Activated T-helper 1 cell treated with Interleukin-2 at 50 U/mL for 16 hours (primary cell): ENCODE data around the gene MINDY1.
A peak's percentile ranks its signal among the peaks of the same experiment; 100 is the strongest.

Source experiments
- DNase-seq: peaks from one replicate; pipeline ENCODE4 v3.0.0-alpha.2; 2020; ENCODE audit warnings: low read depth

The MINDY1 gene

GRCh38 chr1:151011154-151011850 lies 4.6 kb upstream of the MINDY1 start:
- no peak for DNase-seq

- DNase-seq: no peak
Measured at GRCh38 chr1:151010346-151010726, 3.6 kb upstream of the MINDY1 start.

DNA sequence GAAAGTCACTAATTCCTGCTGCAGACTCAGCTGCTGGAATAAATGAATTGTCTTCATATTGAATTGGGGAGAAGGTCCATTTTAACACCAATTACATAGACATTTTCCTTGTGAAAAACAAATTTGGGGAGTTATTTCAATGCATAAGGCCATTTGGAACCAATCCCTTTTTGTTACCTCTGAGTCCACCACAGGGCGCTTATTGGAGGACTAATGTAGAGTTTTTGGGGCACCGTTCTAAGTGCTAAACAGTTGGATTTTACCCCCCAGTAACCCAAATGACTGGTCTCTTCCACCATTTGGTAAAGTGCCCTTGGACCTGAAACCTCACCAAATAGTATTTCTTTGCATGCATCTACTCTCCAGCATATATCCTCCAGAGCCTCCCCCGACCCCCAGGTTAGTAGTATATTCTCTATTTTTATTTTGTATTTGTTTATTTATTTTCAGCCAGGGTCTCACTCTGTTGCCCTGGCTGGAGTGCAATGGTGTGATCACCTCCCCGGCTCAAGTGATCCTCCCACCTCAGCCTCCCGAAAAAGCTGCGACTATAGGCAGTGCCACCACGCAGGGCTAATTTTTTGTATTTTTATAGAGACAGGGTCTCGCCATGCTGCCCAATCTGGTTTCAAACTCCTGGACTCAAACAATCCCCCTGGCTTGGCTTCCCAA lies 3.1 kb upstream of the MINDY1 start:
- no peak for DNase-seq

DNA sequence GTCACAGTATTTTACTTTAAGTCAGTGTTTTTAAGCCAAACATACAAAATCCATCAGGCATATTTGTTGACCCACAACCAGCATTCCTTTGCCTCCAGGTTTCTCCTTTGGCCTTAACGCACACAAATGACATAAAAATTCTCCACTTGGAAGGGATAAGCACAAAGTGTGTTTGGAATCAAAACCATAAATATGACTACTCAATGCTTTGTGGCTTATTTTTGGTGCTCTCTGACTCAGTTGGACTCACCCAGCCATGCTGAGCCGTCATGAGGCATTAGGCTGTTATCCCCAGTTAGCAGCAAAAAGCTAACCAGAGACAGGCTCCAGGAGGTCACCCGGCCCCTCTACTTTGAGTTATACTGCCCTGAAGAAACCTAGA lies 2.5 kb upstream of the MINDY1 start:
- no peak for DNase-seq

DNA sequence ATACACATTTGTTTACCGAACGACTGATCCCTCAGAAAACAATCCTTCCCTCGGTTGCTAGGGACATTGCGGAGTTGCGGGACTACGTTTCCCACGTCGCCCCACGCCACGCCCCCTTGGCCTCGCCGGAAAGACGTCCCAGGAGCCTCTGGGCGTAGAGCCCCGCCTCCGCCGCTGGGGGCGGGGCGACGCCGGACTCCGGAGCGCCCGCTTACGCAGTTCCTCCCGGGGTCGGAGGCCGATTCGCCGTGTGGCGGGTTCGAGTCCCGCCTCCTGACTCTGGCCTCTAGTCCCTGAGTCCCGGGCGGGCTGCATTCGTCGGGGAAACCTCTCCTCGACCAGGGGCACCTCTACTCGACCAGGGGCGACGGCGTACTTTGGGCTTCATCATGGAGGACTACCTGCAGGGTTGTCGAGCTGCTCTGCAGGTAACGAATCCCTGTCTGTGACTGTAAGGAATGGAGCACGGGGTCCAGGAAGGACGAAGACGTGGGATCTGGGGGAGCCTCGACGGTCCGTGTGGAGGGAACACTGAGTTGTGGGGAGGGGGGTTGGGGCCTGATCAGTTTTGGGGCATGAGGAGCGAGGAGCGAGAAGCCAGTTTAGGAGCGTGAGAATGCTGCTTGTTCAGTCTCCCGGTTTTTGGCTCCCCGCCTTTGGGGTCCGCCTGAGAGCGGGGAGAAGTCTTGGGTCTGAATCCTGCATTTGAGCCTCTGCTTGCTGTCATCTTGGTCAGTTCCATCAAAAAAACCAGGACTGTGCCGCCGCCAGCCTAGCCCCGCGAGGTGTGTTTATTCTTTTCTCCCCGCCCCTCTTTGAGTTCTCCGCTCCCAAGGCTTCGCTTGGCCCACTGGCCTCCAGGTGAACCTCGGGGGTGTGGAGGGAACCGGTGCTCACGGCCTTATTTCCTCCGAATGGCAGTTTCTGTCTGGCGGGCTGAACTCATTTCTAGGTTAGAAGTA lies 1.8 kb upstream of the MINDY1 start, which contains the start of gene PRUNE1:
Gene PRUNE1 (plus strand): TSS at position 206 of the 962 bp plus-strand sequence. CDS start 184 bp downstream, at position 390.
- peak; percentile 94 for DNase-seq

GRCh38 chr1:151007853-151008243 lies 1.1 kb upstream of the MINDY1 start:
- no peak for DNase-seq

GRCh38 chr1:151005729-151006319 lies 878 bp downstream of the MINDY1 start:
- no peak for DNase-seq

DNA sequence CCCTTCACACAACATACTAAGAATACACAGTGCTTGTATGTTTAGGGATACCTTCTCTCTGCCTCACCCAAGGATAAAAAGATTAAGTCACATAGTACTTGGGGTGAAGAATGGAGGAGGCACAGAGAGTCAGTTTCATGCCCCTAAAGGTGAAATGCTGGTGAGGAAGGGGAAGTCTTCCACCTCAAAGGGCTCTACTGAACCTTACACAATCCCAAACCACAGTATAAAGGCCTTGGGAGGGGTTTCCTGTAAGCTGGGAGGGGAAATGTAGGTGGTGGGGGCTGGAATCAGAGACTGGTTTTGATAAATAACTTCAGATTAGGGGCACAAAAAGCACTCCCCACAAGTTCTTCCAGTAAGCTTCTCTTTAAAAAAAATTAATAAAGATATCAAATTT lies 3.5 kb downstream of the MINDY1 start:
- no peak for DNase-seq

DNA sequence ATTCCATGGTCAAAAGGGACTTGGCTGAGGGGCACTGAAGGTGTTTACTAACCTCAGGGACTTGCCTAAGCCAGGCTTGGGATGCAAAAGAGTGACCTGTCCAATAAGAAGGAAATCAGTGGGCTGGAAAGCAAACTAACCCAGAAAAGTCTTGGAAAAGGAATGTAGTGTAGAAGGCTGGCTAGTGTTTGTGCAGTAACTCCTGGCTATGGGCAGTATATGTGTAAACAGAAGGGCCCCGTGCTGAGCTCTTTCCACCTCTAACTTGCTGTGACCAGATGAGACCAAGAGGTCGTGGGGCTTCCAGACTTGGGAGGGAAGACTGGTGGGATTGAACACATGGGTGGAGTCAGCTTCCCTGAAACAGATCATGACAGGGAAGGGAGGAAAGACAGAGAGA lies 4.1 kb downstream of the MINDY1 start:
- DNase-seq: no peak

DNA sequence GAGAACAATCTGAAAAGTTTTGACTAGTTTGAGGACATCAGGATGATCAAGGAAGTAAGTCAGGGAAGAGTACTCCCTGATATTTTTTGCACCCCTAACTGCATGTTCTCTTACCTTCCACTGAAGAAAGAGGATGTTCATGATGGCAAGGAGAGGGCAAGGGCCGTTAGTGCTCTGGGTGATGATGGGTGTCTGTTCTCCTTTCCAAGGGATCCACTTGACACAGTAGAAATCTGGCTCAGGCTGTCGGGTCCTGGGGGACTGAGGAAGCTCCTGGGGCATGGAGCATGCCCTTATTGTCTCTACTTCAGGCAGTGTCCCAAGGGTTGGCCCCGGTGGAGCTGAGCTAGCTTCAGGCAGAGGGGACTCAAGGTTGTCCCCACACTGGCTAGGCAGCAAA lies 4.7 kb downstream of the MINDY1 start:
- no peak for DNase-seq

DNA sequence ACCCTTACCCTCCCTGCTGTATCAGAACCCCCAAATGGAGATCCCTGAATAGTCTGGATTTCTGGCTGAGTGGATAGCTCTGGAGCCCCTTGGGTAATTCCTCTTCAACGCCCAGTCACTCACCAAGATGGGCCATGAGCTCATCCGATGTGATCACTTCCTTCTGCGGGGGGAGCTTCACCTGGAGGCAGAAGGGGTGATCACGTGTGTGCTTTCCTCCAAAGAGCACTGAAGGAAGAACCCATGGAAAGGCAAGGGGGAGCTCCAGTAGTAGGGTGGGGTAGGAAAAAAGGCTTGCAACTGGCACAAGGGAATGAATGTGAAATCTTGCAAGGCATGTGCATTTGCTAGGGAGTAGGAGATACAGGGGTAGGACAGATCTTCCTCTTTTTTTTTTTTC lies 5.1 kb downstream of the MINDY1 start:
- no peak for DNase-seq

GRCh38 chr1:151000408-151000807 lies 6.3 kb downstream of the MINDY1 start:
- no peak for DNase-seq

DNA sequence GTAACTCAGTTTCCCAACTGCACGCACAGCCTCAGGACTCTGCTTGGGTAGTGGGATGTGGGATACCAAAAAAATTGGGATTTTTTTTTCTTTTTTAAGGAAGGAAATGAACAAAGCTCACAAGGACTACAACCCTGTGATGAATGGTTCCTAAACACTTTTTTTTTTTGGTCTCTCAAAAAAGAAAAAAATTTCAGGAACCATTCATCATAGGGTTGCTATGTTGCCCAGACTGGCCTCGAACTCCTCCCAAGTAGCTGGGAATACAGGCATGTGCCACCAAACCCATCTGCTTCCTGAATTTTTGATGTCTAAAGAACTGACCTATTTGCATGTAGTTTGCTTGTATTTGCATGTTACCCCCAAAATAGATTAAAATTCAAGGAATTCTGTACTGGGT lies 6.8 kb downstream of the MINDY1 start:
- no peak for DNase-seq

- no peak for DNase-seq
Measured at GRCh38 chr1:150999051-150999674, 7.5 kb downstream of the MINDY1 start.

DNA sequence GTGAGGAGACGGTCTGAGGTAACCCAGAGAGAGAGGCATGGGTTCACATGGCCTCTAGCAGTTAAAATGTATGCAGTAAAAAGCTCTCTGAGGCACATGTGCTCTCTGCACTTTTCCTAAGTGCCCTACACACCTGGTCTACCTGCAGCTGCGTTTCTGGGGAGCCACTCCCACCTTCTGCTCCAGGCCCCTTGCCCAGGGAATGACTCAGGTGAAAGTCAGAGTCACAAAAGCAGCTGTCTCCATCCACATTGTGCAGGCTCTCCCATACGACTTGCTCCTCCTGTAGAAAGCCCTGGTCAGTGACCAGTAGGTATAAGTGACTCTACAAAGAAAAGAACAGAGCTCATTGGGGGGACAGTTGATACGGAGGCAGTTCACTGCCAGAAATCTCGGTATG lies 8.8 kb downstream of the MINDY1 start:
- DNase-seq: no peak

- DNase-seq: no peak
Measured at GRCh38 chr1:150997126-150997872, 9.4 kb downstream of the MINDY1 start.

GRCh38 chr1:150995896-150996295 lies 10.8 kb downstream of the MINDY1 start:
- DNase-seq: no peak

DNA sequence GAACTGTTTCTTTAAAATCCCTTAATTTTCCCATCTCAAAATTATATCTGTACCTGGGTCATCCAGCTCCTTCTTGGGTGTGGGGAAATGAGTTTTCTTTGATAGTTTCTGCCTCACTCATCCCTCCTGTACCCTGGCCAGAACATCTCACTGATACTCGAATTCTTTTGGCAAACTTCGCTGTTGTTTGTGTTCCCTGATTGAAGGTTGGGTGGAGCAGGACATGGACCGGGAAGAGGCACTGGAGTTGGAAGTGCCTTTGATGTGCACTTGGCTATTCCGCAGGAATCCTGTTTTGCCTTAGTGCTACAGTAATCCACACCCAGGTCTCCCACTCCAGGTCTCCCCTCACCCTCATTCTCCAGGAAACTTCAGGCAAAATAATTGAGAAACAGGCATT lies 11.2 kb downstream of the MINDY1 start:
- no peak for DNase-seq

DNA sequence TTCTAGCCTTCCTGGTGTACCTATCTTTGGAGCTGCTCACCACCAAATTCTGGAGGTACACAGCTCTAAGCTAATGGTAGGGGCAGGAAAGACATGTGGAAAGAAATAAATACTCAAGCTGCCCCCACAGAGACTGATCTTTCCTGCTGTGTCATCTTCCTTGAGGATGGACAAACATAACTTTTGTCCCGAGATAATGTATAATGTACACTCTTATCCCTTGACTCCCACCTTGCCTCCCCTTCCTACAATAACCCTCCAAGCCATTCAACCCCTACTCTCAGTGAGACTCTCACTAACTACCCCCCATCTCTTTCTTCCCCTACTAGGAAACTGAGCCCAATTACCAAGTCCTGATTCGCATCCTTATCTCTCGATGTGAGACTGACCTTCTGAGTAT lies 12.5 kb downstream of the MINDY1 start:
- DNase-seq: no peak

GRCh38 chr1:150992626-150993025 lies 14.1 kb downstream of the MINDY1 start:
- DNase-seq: no peak

DNA sequence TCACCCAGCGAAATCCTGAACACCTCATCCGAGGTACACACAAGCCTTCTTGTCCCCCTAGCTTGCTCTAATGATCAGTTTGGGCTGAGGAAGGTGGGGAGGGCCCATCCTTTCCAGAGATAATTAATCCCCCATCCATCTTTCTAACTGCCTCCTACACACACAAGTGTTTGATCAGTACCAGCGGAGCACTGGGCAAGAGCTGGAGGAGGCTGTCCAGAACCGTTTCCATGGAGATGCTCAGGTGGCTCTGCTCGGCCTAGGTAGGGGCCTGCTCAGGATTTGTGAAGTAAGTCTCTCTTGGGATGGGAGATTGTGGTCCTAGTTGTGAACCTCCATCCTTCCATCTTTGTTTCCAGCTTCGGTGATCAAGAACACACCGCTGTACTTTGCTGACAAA lies 18.8 kb downstream of the MINDY1 start:
- DNase-seq: no peak
